CD4-positive, alpha-beta T cell (primary cell): ENCODE measurements around the gene C6orf136. TPM values are rescaled to one million over a fixed set of nuclear protein-coding genes. Genes with fewer than 3 reads are reported as not detected.

Experiments
- ATAC-seq: fragments of 200-7000 bp; cut with Tn5 transposase; one replicate; pipeline ENCODE4 v1.10.0; 2022; ENCODE audit warnings: mild to moderate bottlenecking; ENCODE audit not compliant: poor library complexity
- CTCF ChIA-PET: fragments of 350-600 bp; sonication (Branson Sonifier 250); formaldehyde crosslinking; loops from one replicate; lab custom pipeline; 2021; ENCODE audit warnings: antibody characterized with exemption, inconsistent platforms; lab: Charles Lee
- POLR2A ChIA-PET: fragments of 350-600 bp; sonication (Branson Sonifier 250); formaldehyde crosslinking; loops from one replicate; lab custom pipeline; 2021; ENCODE audit warnings: antibody characterized with exemption, inconsistent platforms; lab: Charles Lee
- DNase-seq, 14 experiments: peaks; one replicate each; pipeline ENCODE4 v3.0.0-alpha.2; 2013 to 2020; ENCODE audit warnings: mixed read lengths in 2 of 14
- H3K27ac ChIP-seq, 2 donors: one replicate each; pipeline versions ENCODE4 v1.5.1 to v1.7.0; 2013; ENCODE audit warnings: low read length in 2 of 2, low read depth in 1 of 2, mild to moderate bottlenecking in 1 of 2
- H3K27me3 ChIP-seq, 2 experiments: 1 replicate in 1 of 2; 2 replicates in 1 of 2; pipeline versions ENCODE4 v1.6.1 to v1.7.0; 2013; ENCODE audit warnings: low read length in 2 of 2, control low read depth in 1 of 2, mild to moderate bottlenecking in 1 of 2, moderate library complexity in 1 of 2; ENCODE audit not compliant: insufficient read depth in 2 of 2, control insufficient read depth in 1 of 2
- H3K36me3 ChIP-seq: one replicate; pipeline ENCODE4 v1.6.1; 2013; ENCODE audit warnings: low read length, control low read depth; ENCODE audit not compliant: insufficient read depth
- H3K4me1 ChIP-seq: one replicate; pipeline ENCODE4 v1.6.1; 2013; ENCODE audit warnings: low read length, control low read depth; ENCODE audit not compliant: insufficient read depth
- H3K4me3 ChIP-seq: one replicate; pipeline ENCODE4 v1.5.1; 2013; ENCODE audit warnings: mild to moderate bottlenecking, low read length, moderate library complexity
- H3K9me3 ChIP-seq, 2 experiments: 1 replicate in 1 of 2; 2 replicates in 1 of 2; pipeline versions ENCODE4 v1.6.1 to v1.7.0; 2013; ENCODE audit warnings: low read length in 2 of 2, mild to moderate bottlenecking in 2 of 2, control low read depth in 1 of 2, moderate library complexity in 1 of 2; ENCODE audit not compliant: control insufficient read depth in 1 of 2, insufficient read depth in 1 of 2
- H3K27ac Mint-ChIP-seq: one replicate; pipeline ENCODE4 v1.8.0; 2020; ENCODE audit warnings: mixed read lengths
- H3K27me3 Mint-ChIP-seq: one replicate; pipeline ENCODE4 v1.8.0; 2021; ENCODE audit warnings: mixed read lengths
- H3K36me3 Mint-ChIP-seq: one replicate; pipeline ENCODE4 v1.8.0; 2021; ENCODE audit warnings: low read depth, mixed read lengths
- H3K4me1 Mint-ChIP-seq: one replicate; pipeline ENCODE4 v1.8.0; 2021; ENCODE audit warnings: low read depth, mixed read lengths
- H3K4me3 Mint-ChIP-seq: one replicate; pipeline ENCODE4 v1.8.0; 2020; ENCODE audit warnings: mild to moderate bottlenecking, mixed read lengths
- H3K9me3 Mint-ChIP-seq: one replicate; pipeline ENCODE4 v1.8.0; 2020; ENCODE audit warnings: mixed read lengths
- intact Hi-C, 2 experiments: fragments of 100-400 bp; cut with DNase I in 1 of 2; cut with micrococcal nuclease in 1 of 2; formaldehyde crosslinking; loops; one replicate each; pipeline versions ENCODE4 v1.15.1 to v1.9.0; 2023 to 2025; cut with DNase I, micrococcal nuclease
- total RNA-seq, 174 experiments: library from RNA in 2 of 174; stranded (reverse) in 2 of 174; gene quantifications; one replicate each; pipeline ENCODE4 v1.2.3 and lab custom pipeline; 2021 to 2026
- TF ChIP-seq, protein P1 (sequence below): fragments of 200-600 bp; IDR thresholded peaks from one replicate; pipeline ENCODE4 v1.8.0; 2022; ENCODE audit warnings: antibody characterized with exemption, mild to moderate bottlenecking

Gene C6orf136
- total RNA-seq, 2 experiments from 2014 or later: 20.3 to 21.7 TPM

DNA sequence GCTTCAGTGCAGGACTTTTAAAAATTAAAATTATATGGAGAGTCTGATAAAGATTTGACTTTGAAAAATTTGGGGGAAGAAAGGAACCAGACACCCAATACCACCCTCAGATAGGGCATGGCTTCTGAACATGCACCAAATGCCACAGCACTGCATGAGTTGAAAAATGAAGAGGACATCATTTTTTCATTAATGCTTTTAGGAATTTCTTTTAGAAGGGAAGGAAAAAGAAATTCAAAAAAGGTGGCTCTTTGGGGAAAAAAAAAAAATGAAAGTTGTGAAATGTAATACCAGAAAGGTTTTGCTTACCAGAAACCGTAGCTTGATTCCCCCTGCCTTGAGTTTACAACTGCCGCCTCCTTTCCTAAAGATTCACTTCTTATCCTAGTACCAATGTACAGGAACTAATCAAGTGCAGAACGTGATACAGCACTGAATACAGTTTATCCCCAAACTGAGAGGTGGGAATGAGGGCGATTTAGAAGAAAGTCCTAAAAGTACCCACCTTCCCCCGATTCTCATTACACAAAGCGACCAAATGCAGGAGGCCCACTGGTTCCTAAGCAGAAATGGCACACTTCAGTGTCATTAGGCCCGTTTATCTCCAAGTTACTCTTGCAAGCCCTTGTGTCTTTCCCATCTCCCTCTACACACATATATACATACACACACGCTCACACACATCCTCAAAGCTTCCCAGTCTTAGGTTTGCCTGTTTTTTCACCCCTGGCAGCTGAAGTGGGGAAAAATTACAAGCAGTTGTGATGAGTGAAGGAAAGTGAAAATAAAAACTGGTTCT lies 32.7 kb upstream of the C6orf136 start:
- ChIA-PET POLR2A (interaction anchor here (0.6 to 4.8 kb wide), 64 partner anchors 9 to 1581 kb away, joined by 3 to 135 read pairs (median 5); partner anchors contain the start of genes ABCF1, ATAT1, C6orf136 and DDR1), CTCF (interaction anchor here (0.5 to 4.2 kb wide), 14 partner anchors 8 to 161 kb away, joined by 3 to 22 read pairs (median 8); partner anchors contain the start of genes ABCF1, ATAT1, DHX16 and MDC1)
- Mint-ChIP-seq H3K27me3 (peaks cover 5% of the 10 kb centered on the region), H3K27ac (peak overlapping the region; percentile 99), H3K9me3 (no peaks in the 10 kb centered on the region), H3K4me3 (peak overlapping the region; percentile 100), H3K36me3 (peaks cover 59% of the 10 kb centered on the region), H3K4me1 (peaks cover 59% of the 10 kb centered on the region)
- Histone ChIP-seq H3K27ac (peak overlapping the region; percentile 87 to 92), H3K27me3 (no peaks in the 10 kb centered on the region), H3K4me3 (peak overlapping the region; percentile 76), H3K9me3 (no peaks in the 10 kb centered on the region), H3K4me1 (peaks cover 51% of the 10 kb centered on the region), H3K36me3 (peaks cover 32% of the 10 kb centered on the region)
- intact Hi-C loops: loop anchor here in 1 of 2 experiments (1.0 to 5.0 kb wide), 2 partner anchors 59 to 132 kb away; no protein-coding TSS in a partner anchor
- TF ChIP-seq, protein P1, sequence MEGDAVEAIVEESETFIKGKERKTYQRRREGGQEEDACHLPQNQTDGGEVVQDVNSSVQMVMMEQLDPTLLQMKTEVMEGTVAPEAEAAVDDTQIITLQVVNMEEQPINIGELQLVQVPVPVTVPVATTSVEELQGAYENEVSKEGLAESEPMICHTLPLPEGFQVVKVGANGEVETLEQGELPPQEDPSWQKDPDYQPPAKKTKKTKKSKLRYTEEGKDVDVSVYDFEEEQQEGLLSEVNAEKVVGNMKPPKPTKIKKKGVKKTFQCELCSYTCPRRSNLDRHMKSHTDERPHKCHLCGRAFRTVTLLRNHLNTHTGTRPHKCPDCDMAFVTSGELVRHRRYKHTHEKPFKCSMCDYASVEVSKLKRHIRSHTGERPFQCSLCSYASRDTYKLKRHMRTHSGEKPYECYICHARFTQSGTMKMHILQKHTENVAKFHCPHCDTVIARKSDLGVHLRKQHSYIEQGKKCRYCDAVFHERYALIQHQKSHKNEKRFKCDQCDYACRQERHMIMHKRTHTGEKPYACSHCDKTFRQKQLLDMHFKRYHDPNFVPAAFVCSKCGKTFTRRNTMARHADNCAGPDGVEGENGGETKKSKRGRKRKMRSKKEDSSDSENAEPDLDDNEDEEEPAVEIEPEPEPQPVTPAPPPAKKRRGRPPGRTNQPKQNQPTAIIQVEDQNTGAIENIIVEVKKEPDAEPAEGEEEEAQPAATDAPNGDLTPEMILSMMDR: no peak
- ATAC-seq (no peak), DNase-seq (peak in 3 of 14 experiments; percentile 22 to 41 (median 39))

DNA sequence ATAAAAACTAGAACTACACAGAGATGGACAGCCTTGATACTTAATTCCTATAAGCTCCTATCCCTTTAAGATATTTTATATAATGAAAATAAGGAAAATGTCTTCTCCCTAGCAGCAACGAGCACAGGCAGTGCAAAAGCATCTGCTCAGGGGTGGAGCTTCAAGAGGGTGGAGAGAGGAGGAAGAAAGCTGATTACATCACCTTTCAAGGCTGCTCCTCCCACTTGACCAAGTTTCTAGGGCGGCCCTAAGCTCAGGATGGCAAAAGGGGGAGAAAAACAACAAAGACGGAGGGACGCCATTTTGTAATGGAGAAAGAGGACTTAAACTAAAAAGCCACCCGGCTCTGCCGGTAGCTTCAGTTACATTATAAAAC lies 32.1 kb upstream of the C6orf136 start:
- intact Hi-C loops: loop anchor here (1.0 to 5.0 kb wide), 3 partner anchors 57 to 133 kb away; partner anchors contain the start of gene DHX16 (in 1 of the 2)
- Histone ChIP-seq H3K4me1 (peaks cover 48% of the 10 kb centered on the region), H3K4me3 (peak overlapping the region; percentile 76), H3K36me3 (peaks cover 32% of the 10 kb centered on the region), H3K9me3 (no peaks in the 10 kb centered on the region), H3K27ac (peak overlapping the region; percentile 92 to 98), H3K27me3 (no peaks in the 10 kb centered on the region)
- Mint-ChIP-seq H3K4me3 (peak overlapping the region; percentile 100), H3K27me3 (peaks cover 5% of the 10 kb centered on the region), H3K36me3 (peaks cover 59% of the 10 kb centered on the region), H3K4me1 (peaks cover 53% of the 10 kb centered on the region), H3K27ac (peak overlapping the region; percentile 99), H3K9me3 (no peaks in the 10 kb centered on the region)
- ChIA-PET CTCF (interaction anchor here (0.5 to 4.2 kb wide), 12 partner anchors 9 to 161 kb away, joined by 3 to 22 read pairs (median 8); partner anchors contain the start of genes ATAT1, DHX16 and MDC1), POLR2A (interaction anchor here (0.6 to 4.8 kb wide), 63 partner anchors 9 to 1581 kb away, joined by 3 to 135 read pairs (median 5); partner anchors contain the start of genes ABCF1, ATAT1, C6orf136 and DDR1)
- peak; percentile 57 for ATAC-seq
- TF ChIP-seq, protein P1: no peak
- peak; percentile 71 to 98 (median 81) for DNase-seq

DNA sequence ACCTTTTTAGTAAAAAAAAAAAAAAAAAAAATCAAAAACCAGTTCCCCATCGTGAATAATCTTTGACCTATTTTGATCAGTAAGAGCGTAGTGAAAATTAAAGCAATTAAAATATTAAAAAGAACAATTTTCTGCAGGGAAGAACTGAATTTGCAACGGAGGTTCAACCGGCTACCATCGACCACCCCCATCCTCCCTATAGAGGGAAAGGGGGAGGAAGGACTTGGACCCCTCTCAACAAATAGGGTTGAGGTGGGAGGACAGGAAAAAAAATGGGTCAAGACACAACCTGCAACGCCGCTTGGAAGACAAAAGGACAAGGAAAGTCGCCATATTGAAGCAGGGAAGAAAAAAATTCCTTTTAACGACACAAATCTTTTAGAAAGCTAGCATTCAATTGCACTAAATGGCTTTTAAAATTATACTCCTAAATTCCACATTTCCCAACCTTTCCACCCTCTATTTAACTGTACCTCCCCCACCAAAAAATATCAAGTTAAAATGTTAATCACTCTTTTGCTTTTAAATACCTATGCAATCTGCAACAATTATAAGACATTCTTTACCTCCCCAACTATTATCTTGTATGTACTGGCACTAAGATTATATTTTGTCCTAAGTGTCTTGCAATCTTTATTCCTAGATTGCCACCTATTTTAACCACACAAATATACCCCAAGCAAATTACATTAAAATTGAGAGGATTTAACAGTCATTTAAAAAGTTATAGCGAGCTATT lies 31.5 kb upstream of the C6orf136 start:
- no peaks in the 10 kb centered on the region for H3K9me3 ChIP-seq
- H3K27ac Mint-ChIP-seq: peak overlapping the region; percentile 99
- H3K9me3 Mint-ChIP-seq: no peaks in the 10 kb centered on the region
- DNase-seq: peak in 12 of 14 experiments; percentile 17 to 71 (median 43)
- H3K4me3 ChIP-seq: peak overlapping the region; percentile 76
- H3K4me1 ChIP-seq: peaks cover 44% of the 10 kb centered on the region
- H3K36me3 ChIP-seq: peaks cover 36% of the 10 kb centered on the region
- H3K27me3 Mint-ChIP-seq: peaks cover 5% of the 10 kb centered on the region
- H3K27me3 ChIP-seq: no peaks in the 10 kb centered on the region
- peak overlapping the region; percentile 100 for H3K4me3 Mint-ChIP-seq
- peaks cover 48% of the 10 kb centered on the region for H3K4me1 Mint-ChIP-seq
- peak overlapping the region; percentile 92 to 98 for H3K27ac ChIP-seq
- ChIA-PET CTCF (interaction anchor here (0.7 to 4.2 kb wide), 13 partner anchors 9 to 162 kb away, joined by 3 to 22 read pairs (median 7); partner anchors contain the start of genes ATAT1, DHX16 and MDC1), POLR2A (interaction anchor here (0.6 to 4.8 kb wide), 72 partner anchors 9 to 1580 kb away, joined by 3 to 135 read pairs (median 5); partner anchors contain the start of genes ABCF1, ATAT1, C6orf136 and DDR1)
- H3K36me3 Mint-ChIP-seq: peaks cover 55% of the 10 kb centered on the region
- TF ChIP-seq, protein P1: no peak
- intact Hi-C loops: loop anchor here in 1 of 2 experiments (5.0 kb wide), 1 partner anchor 57 kb away; the partner anchor contains the start of gene DHX16
- no peak for ATAC-seq
